Aorta (tissue), 5 donors: ENCODE data around the gene CAMTA2. TPM values are rescaled to one million over a fixed set of nuclear protein-coding genes. Genes with fewer than 3 reads are reported as not detected.

Experiments used
- ATAC-seq: fragments of 200-7000 bp; cut with Tn5 transposase; one replicate; pipeline ENCODE4 v1.9.1; 2022; ENCODE audit warnings: moderate library complexity; ENCODE audit not compliant: low FRiP score
- DNase-seq, 2 donors: peaks; one replicate each; pipeline ENCODE4 v3.0.0-alpha.2; 2020
- H3K27ac ChIP-seq, 2 donors: one replicate each; pipeline ENCODE4 v1.5.1; 2013; ENCODE audit warnings: low read length in 2 of 2, mild to moderate bottlenecking in 2 of 2, moderate library complexity in 2 of 2, control low read depth in 1 of 2, inconsistent platforms in 1 of 2, low read depth in 1 of 2
- H3K27me3 ChIP-seq, 2 donors: one replicate each; pipeline ENCODE4 v1.6.1; 2013; ENCODE audit warnings: control low read depth in 1 of 2, low read length in 1 of 2, mild to moderate bottlenecking in 1 of 2, moderate library complexity in 1 of 2; ENCODE audit not compliant: insufficient read depth in 2 of 2, control insufficient read depth in 1 of 2
- H3K36me3 ChIP-seq, 2 donors: one replicate each; pipeline ENCODE4 v1.6.1; 2013; ENCODE audit warnings: control low read depth in 1 of 2, low read length in 1 of 2, mild to moderate bottlenecking in 1 of 2; ENCODE audit not compliant: insufficient read depth in 2 of 2, control insufficient read depth in 1 of 2
- H3K4me1 ChIP-seq, 2 donors: one replicate each; pipeline ENCODE4 v1.6.1; 2013; ENCODE audit warnings: low read length in 2 of 2, control low read depth in 1 of 2, mild to moderate bottlenecking in 1 of 2, moderate library complexity in 1 of 2; ENCODE audit not compliant: insufficient read depth in 2 of 2, control insufficient read depth in 1 of 2
- H3K4me3 ChIP-seq, 2 donors: one replicate each; pipeline ENCODE4 v1.5.1; 2013; ENCODE audit warnings: low read length in 2 of 2, control low read depth in 1 of 2, mild to moderate bottlenecking in 1 of 2
- H3K9me3 ChIP-seq: one replicate; pipeline ENCODE4 v1.6.1; 2013; ENCODE audit warnings: mild to moderate bottlenecking, low read length; ENCODE audit not compliant: control insufficient read depth
- WGBS, 2 donors: extraction: QIAGEN DNeasy Blood & Tissue Kit; methylation state at CpG; one replicate each; pipeline ENCODE4 v1.1.7; 2013; 5-methylcytosine and 5-hydroxymethylcytosine counted together
- intact Hi-C, 2 donors: fragments of 100-400 bp; cut with DNase I; formaldehyde crosslinking; loops; one replicate each; pipeline versions ENCODE4 v1.14.2 to v1.15.0; 2022
- polyA plus RNA-seq, 2 donors: library from polyadenylated mRNA; stranded (reverse); fragments of 200-250 nt; gene quantifications; one replicate each; pipeline ENCODE4 v1.2.3, GENCODE V29; 2013
- total RNA-seq, 2 donors: library from RNA; stranded (reverse); fragmentation: NEBNext Ultra II Directional; extraction: Animal tissue kit (Norgen Biotek cat#: 25700); gene quantifications; one replicate each; pipeline ENCODE4 v1.2.1, GENCODE V29; 2021
- donor health status: healthy with polysubstance abuse.
- donor health status: Bipolar disorder and iron deficiency.
- donor health status: DM: no; HTN: no; CAD: no.
- donor health status: DM: no; HTN: no; CAD: no.
- donor health status: DM: yes; HTN: yes; CAD: no.

The CAMTA2 gene
- total and polyA plus RNA-seq, 4 donors: 21.7 to 68.1 (median 64.8) TPM

- ATAC-seq (no peak), DNase-seq (no peak)
- Histone ChIP-seq H3K36me3 (peaks cover 0 to 3% of the 10 kb centered on the region in 2 donors), H3K9me3 (no peaks in the 10 kb centered on the region), H3K4me3 (no peak overlapping the region), H3K27ac (no peak overlapping the region), H3K4me1 (no peaks in the 10 kb centered on the region), H3K27me3 (no peaks in the 10 kb centered on the region)
- 96% methylated on average over 8 of the region's 8 CpGs for WGBS, 2 donors
- intact Hi-C loops: no loop called here
Measured at GRCh38 chr17:4955091-4955490, 32.4 kb downstream of the CAMTA2 start.

DNA sequence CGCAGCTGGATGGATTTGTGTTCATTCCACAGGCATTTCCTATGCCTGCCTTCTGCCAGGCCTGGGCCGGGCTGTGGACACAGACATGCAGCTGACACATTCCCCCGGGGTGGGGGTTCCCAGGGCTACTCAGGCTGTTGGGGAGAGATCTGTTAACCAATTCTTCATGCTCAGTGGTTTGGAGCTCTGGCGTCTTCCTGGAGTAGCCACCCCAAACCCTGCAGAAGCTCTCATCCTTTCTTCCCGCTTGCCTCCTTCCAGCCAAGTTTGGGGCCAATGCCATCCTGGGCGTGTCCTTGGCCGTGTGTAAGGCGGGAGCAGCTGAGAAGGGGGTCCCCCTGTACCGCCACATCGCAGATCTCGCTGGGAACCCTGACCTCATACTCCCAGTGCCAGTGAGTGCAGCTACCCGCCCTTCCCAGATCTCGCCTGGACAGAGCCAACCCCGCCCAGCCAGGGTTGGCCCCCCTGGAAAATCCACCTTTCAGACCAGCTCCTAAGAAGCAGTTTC, 34.0 kb downstream of the CAMTA2 start:
- ATAC-seq: no peak
- Histone ChIP-seq H3K27ac (peak overlapping the region in 1 of 2 donors; percentile 2), H3K4me1 (no peaks in the 10 kb centered on the region), H3K36me3 (no peaks in the 10 kb centered on the region), H3K9me3 (no peaks in the 10 kb centered on the region), H3K4me3 (no peak overlapping the region), H3K27me3 (no peaks in the 10 kb centered on the region)
- intact Hi-C loops: no loop called here
- DNase-seq: peak in 1 of 2 donors; percentile 69
- 38 to 47% methylated on average over 14 of the region's 14 CpGs for WGBS, 2 donors

GRCh38 chr17:4951486-4951885, 36.0 kb downstream of the CAMTA2 start:
- Histone ChIP-seq H3K4me3 (no peak overlapping the region), H3K36me3 (no peaks in the 10 kb centered on the region), H3K4me1 (no peaks in the 10 kb centered on the region), H3K9me3 (no peaks in the 10 kb centered on the region), H3K27ac (no peak overlapping the region), H3K27me3 (peaks cover 0 to 2% of the 10 kb centered on the region in 2 donors)
- intact Hi-C loops: no loop called here
- ATAC-seq: no peak
- no peak for DNase-seq
- WGBS, 2 donors: 86 to 92% methylated on average over 3 of the region's 3 CpGs

- peak in 1 of 2 donors; percentile 66 for DNase-seq
Measured at GRCh38 chr17:4950746-4951204, 36.7 kb downstream of the CAMTA2 start, which contains the start of gene ENO3. ENO3 (plus strand) TSS chr17:4951119; CDS start chr17:4951830, 711 bp downstream.

GRCh38 chr17:4950075-4950745, 37.3 kb downstream of the CAMTA2 start:
- intact Hi-C loops: no loop called here
- Histone ChIP-seq H3K4me3 (peak overlapping the region; percentile 72 to 75), H3K9me3 (no peaks in the 10 kb centered on the region), H3K36me3 (no peaks in the 10 kb centered on the region), H3K27me3 (peaks cover 0 to 2% of the 10 kb centered on the region in 2 donors), H3K27ac (peak overlapping the region; percentile 83 to 88), H3K4me1 (no peaks in the 10 kb centered on the region)
- ATAC-seq (peak; percentile 9), DNase-seq (peak; percentile 77 to 87)
- WGBS, 2 donors: 5 to 10% methylated on average over 37 to 52 of the region's 52 CpGs

More at GRCh38 chr17:4950746-4951204, 36.7 kb downstream of the CAMTA2 start, which contains the start of gene ENO3:
- Histone ChIP-seq H3K9me3 (no peaks in the 10 kb centered on the region), H3K36me3 (no peaks in the 10 kb centered on the region), H3K27me3 (peaks cover 0 to 2% of the 10 kb centered on the region in 2 donors), H3K4me3 (peak within 1 kb of the TSS; percentile 20 to 72), H3K4me1 (no peaks in the 10 kb centered on the region), H3K27ac (peak within 1 kb of the TSS; percentile 83 to 88)
- 32 to 40% methylated on average over 7 of the region's 7 CpGs for WGBS, 2 donors
- intact Hi-C loops: no loop called here
- no peak for ATAC-seq

- DNase-seq: peak; percentile 85 to 92
- Histone ChIP-seq H3K27ac (peak overlapping the region; percentile 83 to 89), H3K4me1 (no peaks in the 10 kb centered on the region), H3K4me3 (peak overlapping the region; percentile 72 to 75), H3K36me3 (no peaks in the 10 kb centered on the region), H3K27me3 (peaks cover 0 to 2% of the 10 kb centered on the region in 2 donors), H3K9me3 (no peaks in the 10 kb centered on the region)
- ATAC-seq: peak; percentile 24
- 1% methylated on average over 65 to 75 of the region's 75 CpGs for whole genome bisulfite sequencing, 2 donors
- intact Hi-C loops: loop anchor here in 1 of 2 donors (1.0 to 5.0 kb wide), 2 partner anchors 18 to 48 kb away; partner anchors contain the start of genes INCA1, KIF1C and SPAG7
Measured at GRCh38 chr17:4949321-4950074, 38.0 kb downstream of the CAMTA2 start.

GRCh38 chr17:4948931-4949320, 38.5 kb downstream of the CAMTA2 start:
- DNase-seq (peak; percentile 91 to 94), ATAC-seq (peak; percentile 90)
- Histone ChIP-seq H3K4me1 (no peaks in the 10 kb centered on the region), H3K27me3 (peaks cover 0 to 2% of the 10 kb centered on the region in 2 donors), H3K27ac (peak overlapping the region in 1 of 2 donors; percentile 89), H3K9me3 (no peaks in the 10 kb centered on the region), H3K36me3 (no peaks in the 10 kb centered on the region), H3K4me3 (peak overlapping the region; percentile 72 to 75)
- 0% methylated on average over 20 to 40 of the region's 40 CpGs for WGBS, 2 donors
- intact Hi-C loops: loop anchor here in 1 of 2 donors (1.0 to 5.0 kb wide), 2 partner anchors 18 to 48 kb away; partner anchors contain the start of genes INCA1, KIF1C and SPAG7

GRCh38 chr17:4948166-4948930, 39.1 kb downstream of the CAMTA2 start, which contains the start of gene PFN1:
PFN1 (minus strand) TSS chr17:4948530; CDS start chr17:4948394, 136 bp downstream.
- intact Hi-C loops: loop anchor here in 1 of 2 donors (5.0 kb wide), 1 partner anchor 49 kb away; the partner anchor contains the start of genes INCA1 and KIF1C
- no peaks in the 10 kb centered on the region for H3K9me3 ChIP-seq
- 0 to 1% methylated on average over 58 to 59 of the region's 59 CpGs for WGBS, 2 donors
- H3K27me3 ChIP-seq: peaks cover 0 to 2% of the 10 kb centered on the region in 2 donors
- DNase-seq: peak; percentile 95 to 96
- ATAC-seq: peak; percentile 88
- H3K36me3 ChIP-seq: no peaks in the 10 kb centered on the region
- H3K4me3 ChIP-seq: peak within 1 kb of the TSS; percentile 72 to 92
- peak within 1 kb of the TSS; percentile 83 to 96 for H3K27ac ChIP-seq
- no peaks in the 10 kb centered on the region for H3K4me1 ChIP-seq
